Stimulated activated CD8-positive, alpha-beta memory T cell treated with anti-CD3 and anti-CD28 coated beads, Interleukin-4, amount 100 ng/mL, for 1 hour (primary cell): Measurements from ENCODE around the gene PCNT.
"Not testable (repeated sequence)": the region's sequence is repeated elsewhere in the genome, so short reads cannot be mapped to it uniquely, and the experiment has no call there.

ENCODE experiments used
- DNase-seq, 2 donors: peaks; one replicate each; pipeline ENCODE4 v3.0.0-alpha.2; 2020; ENCODE audit warnings: low read depth in 2 of 2, low spot score in 1 of 2

The PCNT gene

GRCh38 chr21:46401186-46401910 is 77.4 kb downstream of the PCNT start:
- DNase-seq = no peak

GRCh38 chr21:46402421-46402820 is 78.5 kb downstream of the PCNT start:
- DNase-seq = no peak

- DNase-seq = not testable (repeated sequence)
These were observed 79.4 kb downstream of the PCNT start for GRCh38 chr21:46403234-46403811.

GRCh38 chr21:46404306-46404705 is 80.3 kb downstream of the PCNT start:
- DNase-seq = no peak

- no peak for DNase-seq
These were observed 82.0 kb downstream of the PCNT start for GRCh38 chr21:46406001-46406400.

GRCh38 chr21:46409641-46410406 is 85.9 kb downstream of the PCNT start:
- no peak for DNase-seq

- no peak for DNase-seq
These were observed 86.6 kb downstream of the PCNT start for GRCh38 chr21:46410516-46410915.

- no peak for DNase-seq
These were observed 87.3 kb downstream of the PCNT start for GRCh38 chr21:46411236-46411635.

GRCh38 chr21:46411691-46412090 is 87.7 kb downstream of the PCNT start:
- no peak for DNase-seq

GRCh38 chr21:46412521-46413364 is 88.8 kb downstream of the PCNT start:
- DNase-seq = no peak

GRCh38 chr21:46413365-46413696 is 89.4 kb downstream of the PCNT start:
- DNase-seq = no peak

GRCh38 chr21:46414965-46415275 is 91.0 kb downstream of the PCNT start:
- no peak for DNase-seq

- DNase-seq = no peak
These were observed 92.6 kb downstream of the PCNT start for GRCh38 chr21:46416551-46416950.

- DNase-seq = no peak
These were observed 94.5 kb downstream of the PCNT start for GRCh38 chr21:46418265-46418946.

GRCh38 chr21:46420241-46421190 is 96.6 kb downstream of the PCNT start:
- no peak for DNase-seq

- DNase-seq = no peak
These were observed 97.3 kb downstream of the PCNT start for GRCh38 chr21:46421191-46421750.

GRCh38 chr21:46421756-46422555 is 98.0 kb downstream of the PCNT start:
- DNase-seq = no peak

- DNase-seq = no peak
These were observed 98.8 kb downstream of the PCNT start for GRCh38 chr21:46422636-46423241.
